K562 (cell line): ENCODE measurements around the gene CEP170. TPM values are rescaled to one million over a fixed set of nuclear protein-coding genes. Genes with fewer than 3 reads are reported as not detected.
"Not testable (repeated sequence)": the region's sequence is repeated elsewhere in the genome, so short reads cannot be mapped to it uniquely, and the experiment has no call there.

Experiments used
- BHLHE40 ChIP-seq: IDR thresholded peaks from 2 replicates; pipeline ENCODE4 v1.6.1; 2011; ENCODE audit warnings: low read length, improper control_type of control experiment
- CREB1 ChIP-seq, 2 experiments: sonication (generic) in 1 of 2; formaldehyde crosslinking in 1 of 2; IDR thresholded peaks; 2 replicates each; pipeline versions ENCODE4 v1.6.1 to v1.8.0; 2012 to 2022; ENCODE audit warnings: inconsistent platforms in 1 of 2, mild to moderate bottlenecking in 1 of 2, missing genetic modification reagents in 1 of 2, moderate library complexity in 1 of 2
- CREM ChIP-seq: IDR thresholded peaks from 2 replicates; pipeline ENCODE4 v1.6.1; 2014; ENCODE audit warnings: antibody characterized with exemption, low read depth
- JUN ChIP-seq, 2 experiments: sonication (generic) in 1 of 2; formaldehyde crosslinking in 1 of 2; IDR thresholded peaks; 2 replicates each; pipeline versions ENCODE4 v1.6.1 to v1.8.0; 2012 to 2022; ENCODE audit warnings: borderline replicate concordance in 2 of 2, mild to moderate bottlenecking in 2 of 2, improper control_type of control experiment in 1 of 2, low read depth in 1 of 2, low read length in 1 of 2, missing genetic modification reagents in 1 of 2
- MLLT1 ChIP-seq, 2 experiments: fragments of 450-650 bp; IDR thresholded peaks; 2 replicates each; pipeline ENCODE4 v1.6.1; 2016
- RBM22 ChIP-seq: fragments of 200-400 bp; formaldehyde crosslinking; IDR thresholded peaks from 2 replicates; pipeline ENCODE4 v1.6.1; 2018; ENCODE audit warnings: low read length, low read depth; ENCODE audit not compliant: poor library complexity, severe bottlenecking
- RCOR1 ChIP-seq, 2 experiments: IDR thresholded peaks; 2 replicates each; pipeline ENCODE4 v1.6.1; 2012; ENCODE audit warnings: low read depth in 2 of 2, low read length in 2 of 2, borderline replicate concordance in 1 of 2, improper control_type of control experiment in 1 of 2
- polyA plus RNA-seq, 8 experiments: library from polyadenylated mRNA; depleted of rRNA in 4 of 8; stranded (reverse) in 5 of 8; unstranded in 3 of 8; fragments of >200 nt; fragmentation: Nextera tagmentation in 2 of 8; fragmentation: Illumina TruSeq in 1 of 8; extraction: Ambion mirVana in 2 of 8; extraction: Trizol in 1 of 8; gene quantifications; 2 replicates each; pipeline versions ENCODE4 v1.2.1 to v1.2.3, GENCODE V29; 2011 to 2014; ENCODE audit warnings: inconsistent platforms in 1 of 8, missing spikeins in 1 of 8
- total RNA-seq, 7 experiments: library from RNA; depleted of rRNA in 6 of 7; stranded (reverse); fragments of >200 nt in 6 of 7; fragmentation: Illumina TruSeq in 2 of 7; extraction: Trizol in 2 of 7; gene quantifications; 2 replicates each; pipeline versions ENCODE4 v1.2.1 to v1.2.3, GENCODE V29; 2011 to 2021; ENCODE audit warnings: low replicate concordance in 1 of 7
- TF ChIP-seq, protein P1 (sequence below), 2 experiments: fragments of 250-450 bp in 1 of 2; fragments of 450-650 bp in 1 of 2; sonication (Bioruptor Pico) in 1 of 2; IDR thresholded peaks; 2 replicates each; pipeline versions ENCODE4 v1.6.1 to v1.8.0; 2016 to 2021; ENCODE audit warnings: mild to moderate bottlenecking in 2 of 2, moderate library complexity in 2 of 2, missing compliant biosample characterization in 1 of 2, missing genetic modification characterization in 1 of 2
- TF ChIP-seq, protein P2 (sequence below): fragments of 450-650 bp; IDR thresholded peaks from 2 replicates; pipeline ENCODE4 v1.6.1; 2016; ENCODE audit warnings: mild to moderate bottlenecking, moderate library complexity
- TF ChIP-seq, protein P3 (sequence below): sonication (generic); formaldehyde crosslinking; IDR thresholded peaks from 2 replicates; pipeline ENCODE4 v1.8.1; 2022; ENCODE audit warnings: missing genetic modification reagents

CEP170 gene
- total and polyA plus RNA-seq, 9 of the 15 experiments (the other 6 are each of a cell fraction or from before 2014, with no cell fraction given): 22.6 to 110 (median 68.5) TPM

- TF ChIP-seq BHLHE40 (peak; percentile 45; the same call in 1 of the 2 replicates), CREB1 (IDR thresholded peaks at IDR 0.05) (peak; percentile 99), CREB1 (CRISPR knock-in tag; IDR thresholded peaks at IDR 0.05) (peak; percentile 99), JUN (IDR thresholded peaks at IDR 0.05; ENCODE audit: borderline replicate concordance, low read depth, low read length) (peak; percentile 87), JUN (CRISPR knock-in tag; IDR thresholded peaks at IDR 0.05; ENCODE audit: borderline replicate concordance) (peak; percentile 67; the same call in 1 of the 2 replicates), RCOR1 (IDR thresholded peaks at IDR 0.05; ENCODE audit: borderline replicate concordance in 1 of 2, low read depth in 2 of 2, low read length in 2 of 2) (peak in 1 of 2 experiments; percentile 82; a peak in 2 of 4 replicates), RBM22 (peak; percentile 47), CREM (peak; percentile 99), MLLT1 (IDR thresholded peaks at IDR 0.05) (peak in 1 of 2 experiments; percentile 99; a peak in 2 of 4 replicates)
- TF ChIP-seq, protein P1, sequence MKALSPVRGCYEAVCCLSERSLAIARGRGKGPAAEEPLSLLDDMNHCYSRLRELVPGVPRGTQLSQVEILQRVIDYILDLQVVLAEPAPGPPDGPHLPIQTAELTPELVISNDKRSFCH (CRISPR knock-in tag; IDR thresholded peaks at IDR 0.05): not testable (repeated sequence)
- TF ChIP-seq, protein P1 (tag; IDR thresholded peaks at IDR 0.05): peak; percentile 91
- TF ChIP-seq, protein P2, sequence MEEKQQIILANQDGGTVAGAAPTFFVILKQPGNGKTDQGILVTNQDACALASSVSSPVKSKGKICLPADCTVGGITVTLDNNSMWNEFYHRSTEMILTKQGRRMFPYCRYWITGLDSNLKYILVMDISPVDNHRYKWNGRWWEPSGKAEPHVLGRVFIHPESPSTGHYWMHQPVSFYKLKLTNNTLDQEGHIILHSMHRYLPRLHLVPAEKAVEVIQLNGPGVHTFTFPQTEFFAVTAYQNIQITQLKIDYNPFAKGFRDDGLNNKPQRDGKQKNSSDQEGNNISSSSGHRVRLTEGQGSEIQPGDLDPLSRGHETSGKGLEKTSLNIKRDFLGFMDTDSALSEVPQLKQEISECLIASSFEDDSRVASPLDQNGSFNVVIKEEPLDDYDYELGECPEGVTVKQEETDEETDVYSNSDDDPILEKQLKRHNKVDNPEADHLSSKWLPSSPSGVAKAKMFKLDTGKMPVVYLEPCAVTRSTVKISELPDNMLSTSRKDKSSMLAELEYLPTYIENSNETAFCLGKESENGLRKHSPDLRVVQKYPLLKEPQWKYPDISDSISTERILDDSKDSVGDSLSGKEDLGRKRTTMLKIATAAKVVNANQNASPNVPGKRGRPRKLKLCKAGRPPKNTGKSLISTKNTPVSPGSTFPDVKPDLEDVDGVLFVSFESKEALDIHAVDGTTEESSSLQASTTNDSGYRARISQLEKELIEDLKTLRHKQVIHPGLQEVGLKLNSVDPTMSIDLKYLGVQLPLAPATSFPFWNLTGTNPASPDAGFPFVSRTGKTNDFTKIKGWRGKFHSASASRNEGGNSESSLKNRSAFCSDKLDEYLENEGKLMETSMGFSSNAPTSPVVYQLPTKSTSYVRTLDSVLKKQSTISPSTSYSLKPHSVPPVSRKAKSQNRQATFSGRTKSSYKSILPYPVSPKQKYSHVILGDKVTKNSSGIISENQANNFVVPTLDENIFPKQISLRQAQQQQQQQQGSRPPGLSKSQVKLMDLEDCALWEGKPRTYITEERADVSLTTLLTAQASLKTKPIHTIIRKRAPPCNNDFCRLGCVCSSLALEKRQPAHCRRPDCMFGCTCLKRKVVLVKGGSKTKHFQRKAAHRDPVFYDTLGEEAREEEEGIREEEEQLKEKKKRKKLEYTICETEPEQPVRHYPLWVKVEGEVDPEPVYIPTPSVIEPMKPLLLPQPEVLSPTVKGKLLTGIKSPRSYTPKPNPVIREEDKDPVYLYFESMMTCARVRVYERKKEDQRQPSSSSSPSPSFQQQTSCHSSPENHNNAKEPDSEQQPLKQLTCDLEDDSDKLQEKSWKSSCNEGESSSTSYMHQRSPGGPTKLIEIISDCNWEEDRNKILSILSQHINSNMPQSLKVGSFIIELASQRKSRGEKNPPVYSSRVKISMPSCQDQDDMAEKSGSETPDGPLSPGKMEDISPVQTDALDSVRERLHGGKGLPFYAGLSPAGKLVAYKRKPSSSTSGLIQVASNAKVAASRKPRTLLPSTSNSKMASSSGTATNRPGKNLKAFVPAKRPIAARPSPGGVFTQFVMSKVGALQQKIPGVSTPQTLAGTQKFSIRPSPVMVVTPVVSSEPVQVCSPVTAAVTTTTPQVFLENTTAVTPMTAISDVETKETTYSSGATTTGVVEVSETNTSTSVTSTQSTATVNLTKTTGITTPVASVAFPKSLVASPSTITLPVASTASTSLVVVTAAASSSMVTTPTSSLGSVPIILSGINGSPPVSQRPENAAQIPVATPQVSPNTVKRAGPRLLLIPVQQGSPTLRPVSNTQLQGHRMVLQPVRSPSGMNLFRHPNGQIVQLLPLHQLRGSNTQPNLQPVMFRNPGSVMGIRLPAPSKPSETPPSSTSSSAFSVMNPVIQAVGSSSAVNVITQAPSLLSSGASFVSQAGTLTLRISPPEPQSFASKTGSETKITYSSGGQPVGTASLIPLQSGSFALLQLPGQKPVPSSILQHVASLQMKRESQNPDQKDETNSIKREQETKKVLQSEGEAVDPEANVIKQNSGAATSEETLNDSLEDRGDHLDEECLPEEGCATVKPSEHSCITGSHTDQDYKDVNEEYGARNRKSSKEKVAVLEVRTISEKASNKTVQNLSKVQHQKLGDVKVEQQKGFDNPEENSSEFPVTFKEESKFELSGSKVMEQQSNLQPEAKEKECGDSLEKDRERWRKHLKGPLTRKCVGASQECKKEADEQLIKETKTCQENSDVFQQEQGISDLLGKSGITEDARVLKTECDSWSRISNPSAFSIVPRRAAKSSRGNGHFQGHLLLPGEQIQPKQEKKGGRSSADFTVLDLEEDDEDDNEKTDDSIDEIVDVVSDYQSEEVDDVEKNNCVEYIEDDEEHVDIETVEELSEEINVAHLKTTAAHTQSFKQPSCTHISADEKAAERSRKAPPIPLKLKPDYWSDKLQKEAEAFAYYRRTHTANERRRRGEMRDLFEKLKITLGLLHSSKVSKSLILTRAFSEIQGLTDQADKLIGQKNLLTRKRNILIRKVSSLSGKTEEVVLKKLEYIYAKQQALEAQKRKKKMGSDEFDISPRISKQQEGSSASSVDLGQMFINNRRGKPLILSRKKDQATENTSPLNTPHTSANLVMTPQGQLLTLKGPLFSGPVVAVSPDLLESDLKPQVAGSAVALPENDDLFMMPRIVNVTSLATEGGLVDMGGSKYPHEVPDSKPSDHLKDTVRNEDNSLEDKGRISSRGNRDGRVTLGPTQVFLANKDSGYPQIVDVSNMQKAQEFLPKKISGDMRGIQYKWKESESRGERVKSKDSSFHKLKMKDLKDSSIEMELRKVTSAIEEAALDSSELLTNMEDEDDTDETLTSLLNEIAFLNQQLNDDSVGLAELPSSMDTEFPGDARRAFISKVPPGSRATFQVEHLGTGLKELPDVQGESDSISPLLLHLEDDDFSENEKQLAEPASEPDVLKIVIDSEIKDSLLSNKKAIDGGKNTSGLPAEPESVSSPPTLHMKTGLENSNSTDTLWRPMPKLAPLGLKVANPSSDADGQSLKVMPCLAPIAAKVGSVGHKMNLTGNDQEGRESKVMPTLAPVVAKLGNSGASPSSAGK: peak; percentile 89
- TF ChIP-seq, protein P3, sequence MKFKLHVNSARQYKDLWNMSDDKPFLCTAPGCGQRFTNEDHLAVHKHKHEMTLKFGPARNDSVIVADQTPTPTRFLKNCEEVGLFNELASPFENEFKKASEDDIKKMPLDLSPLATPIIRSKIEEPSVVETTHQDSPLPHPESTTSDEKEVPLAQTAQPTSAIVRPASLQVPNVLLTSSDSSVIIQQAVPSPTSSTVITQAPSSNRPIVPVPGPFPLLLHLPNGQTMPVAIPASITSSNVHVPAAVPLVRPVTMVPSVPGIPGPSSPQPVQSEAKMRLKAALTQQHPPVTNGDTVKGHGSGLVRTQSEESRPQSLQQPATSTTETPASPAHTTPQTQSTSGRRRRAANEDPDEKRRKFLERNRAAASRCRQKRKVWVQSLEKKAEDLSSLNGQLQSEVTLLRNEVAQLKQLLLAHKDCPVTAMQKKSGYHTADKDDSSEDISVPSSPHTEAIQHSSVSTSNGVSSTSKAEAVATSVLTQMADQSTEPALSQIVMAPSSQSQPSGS (CRISPR knock-in tag): peak; percentile 76; the same call in 1 of the 2 replicates
Measured at GRCh38 chr1:243101551-243102050, 153.5 kb downstream of the CEP170 start (continued).
